Ascending aorta (tissue), 2 donors: Measurements from ENCODE around the gene LDLRAD4. TPM values are rescaled to one million over a fixed set of nuclear protein-coding genes. Genes with fewer than 3 reads are reported as not detected.

Source experiments
- DNase-seq, 2 donors: peaks; one replicate each; pipeline ENCODE4 v3.0.0-alpha.2; 2019; ENCODE audit warnings: low spot score in 2 of 2
- H3K27ac ChIP-seq, 2 donors: fragments of 200-600 bp; sonication (generic); one replicate each; pipeline ENCODE4 v1.5.1; 2016 to 2017; ENCODE audit warnings: mild to moderate bottlenecking in 1 of 2
- H3K27me3 ChIP-seq: fragments of 200-600 bp; sonication (generic); one replicate; pipeline ENCODE4 v1.5.1; 2017
- H3K36me3 ChIP-seq, 2 donors: fragments of 200-600 bp; sonication (generic); one replicate each; pipeline ENCODE4 v1.5.1; 2016
- H3K4me1 ChIP-seq, 2 donors: fragments of 200-600 bp; sonication (generic); one replicate each; pipeline ENCODE4 v1.5.1; 2016 to 2017; ENCODE audit warnings: mild to moderate bottlenecking in 1 of 2
- H3K4me3 ChIP-seq, 2 donors: fragments of 200-600 bp; sonication (generic); one replicate each; pipeline ENCODE4 v1.5.1; 2016 to 2017; ENCODE audit warnings: mild to moderate bottlenecking in 1 of 2
- H3K9me3 ChIP-seq, 2 donors: fragments of 200-600 bp; sonication (generic); one replicate each; pipeline ENCODE4 v1.5.1; 2016
- intact Hi-C: fragments of 100-400 bp; cut with DNase I; formaldehyde crosslinking; loops from one replicate; pipeline ENCODE4 v1.15.1; 2023
- total RNA-seq: library from RNA; depleted of rRNA; stranded (reverse); fragments of >200 nt; gene quantifications from one replicate; pipeline ENCODE4 v1.1.0, GENCODE V29; 2016
- TF ChIP-seq, protein P1 (sequence below), 3 experiments: fragments of 200-600 bp in 2 of 3; fragments of 450-650 bp in 1 of 3; sonication (generic) in 2 of 3; IDR thresholded peaks; one replicate each; pipeline ENCODE4 v1.5.1; 2016 to 2019; ENCODE audit warnings: antibody characterized with exemption in 3 of 3, mild to moderate bottlenecking in 1 of 3, moderate library complexity in 1 of 3

Gene LDLRAD4
- total RNA-seq, 1 donor from 2014 or later, result 21.0 TPM

DNA sequence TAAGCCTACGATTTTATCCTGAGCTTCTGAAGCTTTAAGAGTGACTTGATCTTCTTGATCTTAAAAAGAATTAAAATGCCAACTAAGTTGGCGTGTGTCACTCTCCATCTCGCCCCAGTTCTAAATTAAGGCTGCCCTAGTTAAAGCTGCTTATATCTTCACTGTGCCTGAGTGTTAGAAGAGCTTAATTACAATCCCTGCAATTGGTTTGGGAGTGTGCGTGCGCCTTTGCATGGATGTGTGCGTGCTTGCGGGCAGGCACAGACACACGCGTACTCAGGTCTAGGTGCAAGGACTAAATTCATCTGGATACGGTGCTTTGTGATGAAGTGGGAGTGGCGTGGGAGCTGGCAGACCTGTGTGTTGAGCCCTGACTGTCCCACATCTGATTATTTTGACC lies 306.3 kb downstream of the LDLRAD4 start:
- intact Hi-C loops, result no loop called here
- TF ChIP-seq, protein P1, sequence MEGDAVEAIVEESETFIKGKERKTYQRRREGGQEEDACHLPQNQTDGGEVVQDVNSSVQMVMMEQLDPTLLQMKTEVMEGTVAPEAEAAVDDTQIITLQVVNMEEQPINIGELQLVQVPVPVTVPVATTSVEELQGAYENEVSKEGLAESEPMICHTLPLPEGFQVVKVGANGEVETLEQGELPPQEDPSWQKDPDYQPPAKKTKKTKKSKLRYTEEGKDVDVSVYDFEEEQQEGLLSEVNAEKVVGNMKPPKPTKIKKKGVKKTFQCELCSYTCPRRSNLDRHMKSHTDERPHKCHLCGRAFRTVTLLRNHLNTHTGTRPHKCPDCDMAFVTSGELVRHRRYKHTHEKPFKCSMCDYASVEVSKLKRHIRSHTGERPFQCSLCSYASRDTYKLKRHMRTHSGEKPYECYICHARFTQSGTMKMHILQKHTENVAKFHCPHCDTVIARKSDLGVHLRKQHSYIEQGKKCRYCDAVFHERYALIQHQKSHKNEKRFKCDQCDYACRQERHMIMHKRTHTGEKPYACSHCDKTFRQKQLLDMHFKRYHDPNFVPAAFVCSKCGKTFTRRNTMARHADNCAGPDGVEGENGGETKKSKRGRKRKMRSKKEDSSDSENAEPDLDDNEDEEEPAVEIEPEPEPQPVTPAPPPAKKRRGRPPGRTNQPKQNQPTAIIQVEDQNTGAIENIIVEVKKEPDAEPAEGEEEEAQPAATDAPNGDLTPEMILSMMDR (IDR thresholded peaks at IDR 0.05), result no peak
- peaks cover 0 to 6% of the 10 kb centered on the region in 2 donors for H3K36me3 ChIP-seq
- peaks cover 0 to 12% of the 10 kb centered on the region in 2 donors for H3K4me1 ChIP-seq
- H3K9me3 ChIP-seq, result no peaks in the 10 kb centered on the region
- DNase-seq, result peak in 1 of 2 donors; percentile 46
- H3K4me3 ChIP-seq, result no peak overlapping the region
- no peak overlapping the region for H3K27ac ChIP-seq
- H3K27me3 ChIP-seq, result no peaks in the 10 kb centered on the region

DNA sequence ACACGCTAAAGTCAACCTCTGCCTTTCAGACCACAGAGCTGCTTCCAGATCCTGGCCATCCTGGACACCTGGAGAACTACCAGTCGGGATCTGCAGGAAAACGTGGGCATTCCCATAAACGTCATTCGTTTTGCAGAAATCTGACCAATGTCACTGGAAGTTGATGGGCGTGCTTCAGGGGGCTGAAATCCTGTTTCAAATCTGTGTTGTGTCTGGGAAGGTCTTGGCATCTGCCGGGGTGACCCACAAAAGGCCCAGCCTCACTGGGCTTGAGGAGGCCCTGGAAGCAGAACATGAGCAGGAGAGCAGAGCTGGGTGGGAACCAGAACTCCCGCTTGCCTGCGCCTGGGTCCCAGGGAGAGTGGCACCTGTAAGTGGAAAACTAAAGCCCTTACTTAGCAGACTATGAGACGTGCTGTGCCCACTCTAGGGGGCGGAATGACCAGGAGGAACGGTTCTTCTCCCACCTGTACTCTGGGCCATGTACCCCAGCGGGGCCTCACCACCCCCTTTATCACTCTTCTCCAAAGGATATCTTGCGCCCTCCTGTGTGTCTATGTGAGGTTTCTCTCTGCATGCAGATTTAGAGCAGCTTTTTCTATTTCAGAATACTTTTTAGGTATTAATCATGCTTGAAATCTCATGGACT lies 306.9 kb downstream of the LDLRAD4 start:
- Histone ChIP-seq H3K27ac (no peak overlapping the region), H3K27me3 (no peaks in the 10 kb centered on the region), H3K9me3 (no peaks in the 10 kb centered on the region), H3K4me1 (peaks cover 5 to 15% of the 10 kb centered on the region in 2 donors), H3K4me3 (no peak overlapping the region), H3K36me3 (peaks cover 0 to 6% of the 10 kb centered on the region in 2 donors)
- TF ChIP-seq, protein P1 (IDR thresholded peaks at IDR 0.05), result no peak
- intact Hi-C loops, result no loop called here
- DNase-seq, result peak in 1 of 2 donors; percentile 35

DNA sequence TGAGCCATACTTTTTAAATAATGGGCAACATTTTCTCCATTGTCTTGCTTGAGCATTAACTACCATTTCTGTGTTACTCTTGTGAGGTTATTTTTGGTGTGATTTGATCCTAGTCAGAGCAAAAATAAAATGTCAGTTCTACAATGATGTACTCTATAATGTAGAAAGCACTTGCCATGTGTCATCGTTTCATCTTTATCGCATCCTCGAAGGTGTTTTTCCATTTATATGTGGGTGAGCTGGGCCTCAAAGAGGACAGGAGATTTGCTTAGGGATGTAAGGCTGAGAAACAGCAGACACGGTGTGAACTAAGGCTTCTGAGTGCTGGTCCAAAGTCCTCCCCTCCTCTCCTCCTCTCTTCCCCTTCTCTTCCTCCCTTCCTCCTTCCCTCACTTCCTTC lies 308.0 kb downstream of the LDLRAD4 start:
- intact Hi-C loops, result no loop called here
- Histone ChIP-seq H3K9me3 (no peaks in the 10 kb centered on the region), H3K36me3 (peaks cover 0 to 6% of the 10 kb centered on the region in 2 donors), H3K27ac (no peak overlapping the region), H3K4me1 (peaks cover 5 to 18% of the 10 kb centered on the region in 2 donors), H3K4me3 (no peak overlapping the region), H3K27me3 (no peaks in the 10 kb centered on the region)
- TF ChIP-seq, protein P1 (IDR thresholded peaks at IDR 0.05), result no peak
- DNase-seq, result no peak

DNA sequence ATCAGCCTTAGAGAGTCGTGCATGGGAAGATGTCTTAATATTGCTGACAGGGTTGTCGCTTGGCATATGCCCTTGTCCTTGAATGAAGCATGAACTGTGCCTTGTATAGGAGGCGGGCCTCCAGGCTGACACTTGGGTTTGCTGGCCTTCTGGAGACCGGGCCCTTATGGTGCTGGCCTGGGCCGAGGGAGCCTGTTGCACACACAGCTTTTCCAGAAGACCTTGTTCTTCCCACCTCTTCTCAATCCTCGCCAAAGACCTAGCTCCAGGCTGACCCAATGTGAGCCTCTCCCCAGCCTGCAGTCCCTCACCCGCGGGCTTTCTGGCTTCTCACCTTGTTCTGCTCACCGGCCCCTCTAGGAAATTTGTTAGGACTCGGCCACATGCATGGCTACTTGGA lies 308.7 kb downstream of the LDLRAD4 start:
- no peaks in the 10 kb centered on the region for H3K27me3 ChIP-seq
- no peaks in the 10 kb centered on the region for H3K9me3 ChIP-seq
- H3K27ac ChIP-seq, result no peak overlapping the region
- H3K4me3 ChIP-seq, result no peak overlapping the region
- intact Hi-C loops, result no loop called here
- H3K36me3 ChIP-seq, result peaks cover 0 to 6% of the 10 kb centered on the region in 2 donors
- TF ChIP-seq, protein P1 (IDR thresholded peaks at IDR 0.05), result no peak
- DNase-seq, result peak in 1 of 2 donors; percentile 52
- peaks cover 5 to 13% of the 10 kb centered on the region in 2 donors for H3K4me1 ChIP-seq

DNA sequence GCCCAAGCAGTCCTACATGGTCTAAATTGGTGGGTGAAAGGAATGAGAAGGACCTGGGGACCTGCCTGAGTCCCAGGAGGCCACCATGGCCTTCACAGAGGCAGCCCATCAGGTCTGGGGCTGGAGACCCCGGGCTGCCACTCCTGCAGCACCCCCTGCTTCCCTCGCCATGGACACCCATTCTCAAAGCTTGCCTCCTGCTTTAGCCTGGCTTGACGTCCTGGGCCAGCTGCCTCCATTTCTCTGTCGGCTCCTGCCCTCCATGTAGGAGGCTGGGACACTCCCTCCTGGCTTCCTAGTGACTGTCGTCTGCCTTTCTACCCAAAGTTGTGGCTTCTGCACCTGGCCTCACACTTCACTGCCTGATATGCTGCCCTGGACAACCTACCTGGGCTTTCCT lies 309.2 kb downstream of the LDLRAD4 start:
- Histone ChIP-seq H3K4me3 (no peak overlapping the region), H3K27ac (no peak overlapping the region), H3K4me1 (peaks cover 5 to 11% of the 10 kb centered on the region in 2 donors), H3K36me3 (peaks cover 0 to 6% of the 10 kb centered on the region in 2 donors), H3K9me3 (no peaks in the 10 kb centered on the region), H3K27me3 (no peaks in the 10 kb centered on the region)
- intact Hi-C loops, result no loop called here
- TF ChIP-seq, protein P1 (IDR thresholded peaks at IDR 0.05), result no peak
- peak in 1 of 2 donors; percentile 38 for DNase-seq
